ENCODE data around the gene NOX3. TPM values are rescaled to one million over a fixed set of nuclear protein-coding genes. Genes with fewer than 3 reads are reported as not detected.

Gene NOX3
- total and polyA plus RNA-seq, 2 donors (not counting 1 experiment from before 2014, with no cell fraction given): not detected

- intact Hi-C loops (cut with micrococcal nuclease): no loop called here
- CTCF ChIA-PET: no interaction called here
- H3K36me3 ChIP-seq (replicated peaks in 1 of 2; ENCODE audit: control extremely low read depth in 1 of 2, control insufficient read depth in 1 of 2, extremely low read depth in 1 of 2, insufficient read depth in 2 of 2, low read length in 1 of 2): no peaks in the 10 kb centered on the region
- H3K4me3 Mint-ChIP-seq: no peak overlapping the region
- no peak for TF ChIP-seq EZH2 (IDR thresholded peaks at IDR 0.05; ENCODE audit: borderline replicate concordance, insufficient read depth, low read depth, low read length, poor library complexity, severe bottlenecking)
- TF ChIP-seq, protein P1, sequence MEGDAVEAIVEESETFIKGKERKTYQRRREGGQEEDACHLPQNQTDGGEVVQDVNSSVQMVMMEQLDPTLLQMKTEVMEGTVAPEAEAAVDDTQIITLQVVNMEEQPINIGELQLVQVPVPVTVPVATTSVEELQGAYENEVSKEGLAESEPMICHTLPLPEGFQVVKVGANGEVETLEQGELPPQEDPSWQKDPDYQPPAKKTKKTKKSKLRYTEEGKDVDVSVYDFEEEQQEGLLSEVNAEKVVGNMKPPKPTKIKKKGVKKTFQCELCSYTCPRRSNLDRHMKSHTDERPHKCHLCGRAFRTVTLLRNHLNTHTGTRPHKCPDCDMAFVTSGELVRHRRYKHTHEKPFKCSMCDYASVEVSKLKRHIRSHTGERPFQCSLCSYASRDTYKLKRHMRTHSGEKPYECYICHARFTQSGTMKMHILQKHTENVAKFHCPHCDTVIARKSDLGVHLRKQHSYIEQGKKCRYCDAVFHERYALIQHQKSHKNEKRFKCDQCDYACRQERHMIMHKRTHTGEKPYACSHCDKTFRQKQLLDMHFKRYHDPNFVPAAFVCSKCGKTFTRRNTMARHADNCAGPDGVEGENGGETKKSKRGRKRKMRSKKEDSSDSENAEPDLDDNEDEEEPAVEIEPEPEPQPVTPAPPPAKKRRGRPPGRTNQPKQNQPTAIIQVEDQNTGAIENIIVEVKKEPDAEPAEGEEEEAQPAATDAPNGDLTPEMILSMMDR (IDR thresholded peaks at IDR 0.05): no peak
- POLR2A ChIA-PET: no interaction called here
- H3K27ac Mint-ChIP-seq: no peak overlapping the region
- H3K4me3 ChIP-seq (ENCODE audit: control extremely low read depth in 1 of 5, extremely low read depth in 1 of 5, insufficient read depth in 1 of 5, low read depth in 2 of 5, low read length in 4 of 5): no peak overlapping the region
- H3K27me3 Mint-ChIP-seq: peaks cover 3% of the 10 kb centered on the region
- no peak overlapping the region for H3K27ac ChIP-seq (ENCODE audit: low read length in 2 of 2)
- no peaks in the 10 kb centered on the region for H3K27me3 ChIP-seq (replicated peaks in 1 of 4; ENCODE audit: control extremely low read depth in 1 of 4, control insufficient read depth in 3 of 4, insufficient read depth in 4 of 4, low read length in 3 of 4)
- no peaks in the 10 kb centered on the region for H3K79me2 ChIP-seq (ENCODE audit: control insufficient read depth, insufficient read depth, low read length)
- H3K9me3 Mint-ChIP-seq (ENCODE audit: insufficient read depth): no peaks in the 10 kb centered on the region
- H3K4me2 ChIP-seq (replicated peaks; ENCODE audit: low read depth, low read length, poor library complexity, severe bottlenecking): no peak overlapping the region
- no peak overlapping the region for H3K9ac ChIP-seq (ENCODE audit: low read length)
- H3K4me1 ChIP-seq (ENCODE audit: control insufficient read depth in 2 of 2, insufficient read depth in 2 of 2, low read length in 2 of 2): peaks cover 0 to 3% of the 10 kb centered on the region in 2 donors
- H3K4me1 Mint-ChIP-seq: peaks cover 4% of the 10 kb centered on the region
- H4K20me1 ChIP-seq (ENCODE audit: control insufficient read depth, insufficient read depth, low read length, poor library complexity, severe bottlenecking): no peaks in the 10 kb centered on the region
- DNase-seq (no peak), ATAC-seq (ENCODE audit: low read depth) (no peak)
- no CpG with 5 or more reads among the region's 3 CpGs for WGBS (ENCODE audit: insufficient coverage)
- H3K9me3 ChIP-seq (ENCODE audit: control extremely low read depth in 1 of 3, control insufficient read depth in 2 of 3, insufficient read depth in 1 of 3, low read length in 2 of 3): peaks cover 0 to 3% (median 0%) of the 10 kb centered on the region in 3 donors
- H2AFZ ChIP-seq (ENCODE audit: insufficient read depth, low read depth, low read length, poor library complexity, severe bottlenecking): no peak overlapping the region
Observed at GRCh38 chr6:155493026-155493693, 37.5 kb upstream of the NOX3 start.

DNA sequence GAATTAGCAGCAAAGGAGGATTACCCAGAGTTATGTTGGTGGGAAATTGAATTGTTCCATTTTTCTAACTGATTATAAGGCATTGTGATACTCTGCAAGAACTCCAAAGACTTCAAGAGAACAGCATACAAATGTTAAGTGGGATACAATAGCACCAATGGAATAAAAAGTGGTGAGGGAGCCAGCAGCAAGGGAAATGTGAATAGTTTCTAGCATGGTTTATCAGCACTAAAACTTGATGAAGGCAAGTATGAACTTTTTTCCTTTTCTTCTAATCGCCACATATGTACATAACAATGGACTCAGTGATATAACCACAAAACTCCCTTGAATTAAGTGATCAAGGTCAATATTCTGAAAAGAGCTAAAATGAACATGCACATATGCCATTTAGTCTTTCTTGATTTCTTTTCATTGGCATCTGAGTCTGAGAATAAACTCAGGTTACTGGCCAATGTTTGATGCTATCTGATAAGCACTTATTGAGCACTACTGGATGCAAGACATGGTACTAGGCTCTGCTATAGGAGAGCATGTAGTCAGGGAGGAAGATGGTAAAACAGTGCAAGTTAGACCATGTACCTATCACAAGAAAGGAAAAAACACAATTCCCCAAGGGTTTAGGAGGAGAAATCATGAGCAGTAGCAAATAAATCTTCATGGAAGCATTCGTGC lies 36.6 kb upstream of the NOX3 start:
- H3K27me3 ChIP-seq (replicated peaks in 1 of 4; ENCODE audit: control extremely low read depth in 1 of 4, control insufficient read depth in 3 of 4, insufficient read depth in 4 of 4, low read length in 3 of 4): no peaks in the 10 kb centered on the region
- intact Hi-C loops (cut with micrococcal nuclease): no loop called here
- no peaks in the 10 kb centered on the region for H3K9me3 Mint-ChIP-seq (ENCODE audit: insufficient read depth)
- peaks cover 0 to 3% (median 0%) of the 10 kb centered on the region in 3 donors for H3K9me3 ChIP-seq (ENCODE audit: control extremely low read depth in 1 of 3, control insufficient read depth in 2 of 3, insufficient read depth in 1 of 3, low read length in 2 of 3)
- POLR2A ChIA-PET: no interaction called here
- CTCF ChIA-PET: no interaction called here
- no peak overlapping the region for H3K4me3 ChIP-seq (ENCODE audit: control extremely low read depth in 1 of 5, extremely low read depth in 1 of 5, insufficient read depth in 1 of 5, low read depth in 2 of 5, low read length in 4 of 5)
- TF ChIP-seq, protein P1 (IDR thresholded peaks at IDR 0.05): no peak
- no peak for TF ChIP-seq EZH2 (IDR thresholded peaks at IDR 0.05; ENCODE audit: borderline replicate concordance, insufficient read depth, low read depth, low read length, poor library complexity, severe bottlenecking)
- H3K4me2 ChIP-seq (replicated peaks; ENCODE audit: low read depth, low read length, poor library complexity, severe bottlenecking): no peak overlapping the region
- DNase-seq: no peak
- no peak overlapping the region for H3K4me3 Mint-ChIP-seq
- no peak overlapping the region for H2AFZ ChIP-seq (ENCODE audit: insufficient read depth, low read depth, low read length, poor library complexity, severe bottlenecking)
- peaks cover 3% of the 10 kb centered on the region for H3K27me3 Mint-ChIP-seq
- 94% methylated on average over 1 of the region's 2 CpGs for WGBS (ENCODE audit: insufficient coverage)
- no peak for ATAC-seq (ENCODE audit: low read depth)
- H3K27ac Mint-ChIP-seq: no peak overlapping the region
- no peaks in the 10 kb centered on the region for H4K20me1 ChIP-seq (ENCODE audit: control insufficient read depth, insufficient read depth, low read length, poor library complexity, severe bottlenecking)
- H3K27ac ChIP-seq (ENCODE audit: low read length in 2 of 2): no peak overlapping the region
- no peaks in the 10 kb centered on the region for H3K79me2 ChIP-seq (ENCODE audit: control insufficient read depth, insufficient read depth, low read length)
- peaks cover 0 to 3% of the 10 kb centered on the region in 2 donors for H3K4me1 ChIP-seq (ENCODE audit: control insufficient read depth in 2 of 2, insufficient read depth in 2 of 2, low read length in 2 of 2)
- no peaks in the 10 kb centered on the region for H3K36me3 ChIP-seq (replicated peaks in 1 of 2; ENCODE audit: control extremely low read depth in 1 of 2, control insufficient read depth in 1 of 2, extremely low read depth in 1 of 2, insufficient read depth in 2 of 2, low read length in 1 of 2)
- peaks cover 4% of the 10 kb centered on the region for H3K4me1 Mint-ChIP-seq
- no peak overlapping the region for H3K9ac ChIP-seq (ENCODE audit: low read length)

Data from B cell (primary cell).